Fibroblast of skin of back (primary cell): ENCODE results near the gene SKAP1.

Source experiments
- DNase-seq: peaks from one replicate; pipeline ENCODE4 v3.0.0-alpha.2; 2013

The SKAP1 gene

DNA sequence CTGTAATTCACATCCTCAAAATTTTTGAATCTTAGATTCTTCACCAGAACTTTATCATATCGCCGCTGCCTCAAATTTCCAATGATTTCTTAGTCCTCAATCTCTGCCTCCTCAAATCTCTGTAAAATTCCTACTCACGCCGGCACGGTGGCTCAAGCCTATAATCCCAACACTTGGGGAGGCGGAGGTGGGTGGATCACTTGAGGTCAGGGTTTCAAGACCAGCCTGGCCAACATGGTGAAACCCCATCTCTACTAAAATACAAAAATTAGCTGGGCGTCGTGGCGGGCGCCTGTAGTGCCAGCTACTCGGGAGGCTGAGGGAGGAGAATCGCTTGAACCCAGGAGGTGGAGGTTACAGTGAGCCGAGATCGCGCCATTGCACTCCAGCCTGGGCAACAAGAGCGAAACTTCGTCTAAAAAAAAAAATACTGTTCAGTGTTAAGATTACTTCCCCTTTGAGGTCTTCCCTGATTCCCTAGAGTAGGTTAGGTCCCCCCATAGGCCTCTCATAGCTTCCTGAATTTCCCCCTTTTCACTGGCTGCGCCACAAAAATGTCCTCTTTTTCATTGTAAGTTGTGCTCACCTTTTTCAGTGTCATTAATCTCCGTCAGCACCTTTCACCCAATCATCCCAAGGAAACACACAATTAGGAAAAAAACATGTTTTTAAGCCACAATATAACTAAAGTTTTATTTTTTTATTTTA is 327.8 kb downstream of the SKAP1 start:
- no peak for DNase-seq

DNA sequence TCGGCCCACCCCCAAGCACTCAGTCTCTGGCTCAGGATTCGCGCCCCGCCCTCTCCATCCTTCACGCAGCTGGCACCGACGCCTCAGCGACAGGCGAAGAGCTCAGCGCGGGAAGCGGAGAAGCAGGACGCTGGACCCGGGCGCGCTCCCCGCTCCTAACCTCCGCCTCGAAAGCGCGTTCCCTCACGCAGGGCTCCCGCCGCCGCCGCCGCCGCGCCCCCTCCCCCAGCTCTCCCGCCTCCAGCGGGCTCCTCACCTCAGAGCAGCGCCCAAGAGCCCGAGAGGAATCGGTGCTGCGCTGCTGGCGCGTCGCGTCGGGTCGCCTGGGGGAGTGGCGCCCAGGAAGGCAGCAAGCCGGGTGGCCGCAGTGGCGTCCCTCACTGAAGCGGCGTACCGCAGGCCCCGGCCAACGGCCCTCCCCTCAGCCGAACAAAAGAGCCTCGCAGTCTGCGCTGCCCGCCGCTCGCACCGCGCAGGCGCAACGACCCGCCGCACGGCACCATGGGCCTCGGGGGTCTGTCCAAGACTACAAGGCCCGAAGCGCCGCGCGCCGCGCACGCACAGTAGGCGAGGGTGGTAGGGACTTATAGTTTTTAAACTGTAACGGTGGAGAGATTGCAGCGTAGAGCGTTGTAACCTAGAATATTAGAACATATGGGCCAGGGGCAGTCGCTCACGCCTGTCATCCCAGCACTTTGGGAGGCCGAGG is 328.8 kb downstream of the SKAP1 start, which contains the start of gene CBX1:
TSS of gene CBX1 (minus strand) at position 467 of the 709 bp plus-strand sequence. CDS start 24,474 bp downstream, outside the sequence.
- peak; percentile 95 for DNase-seq

DNA sequence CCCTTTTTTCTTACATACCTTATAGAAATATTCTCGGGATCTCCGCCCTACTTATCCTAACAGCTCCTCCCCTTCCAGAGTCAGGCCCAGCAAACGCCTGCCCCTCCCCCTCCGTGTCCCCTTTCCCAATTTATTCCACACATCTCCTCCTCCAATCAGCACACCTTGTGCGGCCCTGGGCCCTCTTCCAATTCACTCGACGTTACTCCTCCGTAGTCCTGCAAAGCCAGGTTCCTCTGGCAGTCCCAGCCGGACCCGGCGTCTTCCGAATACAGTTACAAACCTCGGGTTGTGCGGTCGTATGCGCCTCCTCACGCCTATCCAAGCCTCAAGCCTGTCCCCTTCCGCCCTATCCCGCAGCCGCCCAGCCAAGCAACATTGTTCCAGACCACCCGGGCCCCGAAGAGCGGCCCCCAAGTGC is 329.4 kb downstream of the SKAP1 start:
- DNase-seq, result peak; percentile 68

DNA sequence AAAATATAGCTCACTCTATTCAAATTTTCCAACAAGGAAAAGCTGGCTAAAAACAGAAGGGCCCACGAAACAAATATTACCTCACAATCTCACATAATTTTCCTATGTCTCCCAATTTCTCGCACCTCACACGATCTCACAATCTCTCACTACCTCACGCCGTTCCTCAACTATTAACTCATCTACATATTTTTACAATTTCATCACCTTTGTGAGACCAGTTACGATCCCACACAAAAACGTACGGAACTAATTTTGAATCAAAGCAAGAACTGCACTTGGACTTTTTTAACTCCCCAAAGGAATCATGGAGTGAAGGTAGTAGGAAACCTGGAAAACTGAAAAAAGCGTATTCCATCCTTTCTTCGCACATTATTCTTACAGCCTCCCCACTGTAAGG is 329.9 kb downstream of the SKAP1 start:
- DNase-seq, result peak; percentile 76

DNA sequence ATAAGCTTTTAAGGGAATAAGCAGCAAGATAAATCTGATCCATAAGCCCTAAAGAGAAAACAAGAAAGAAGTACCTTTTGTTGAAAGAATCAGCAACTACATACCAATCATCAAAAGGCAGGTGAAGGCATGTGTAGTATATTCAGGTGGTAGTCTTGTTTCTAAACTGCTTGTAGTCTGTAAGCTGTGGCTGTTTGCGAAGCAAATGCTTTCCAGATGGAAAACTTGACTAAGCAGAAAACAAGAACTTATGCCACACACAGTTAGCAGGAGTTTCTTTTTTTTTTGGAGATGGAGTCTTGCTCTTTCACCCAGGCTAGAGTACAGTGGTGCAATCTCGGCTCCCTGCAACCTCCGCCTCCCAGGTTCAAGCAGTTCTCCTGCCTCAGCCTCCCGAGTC is 334.4 kb downstream of the SKAP1 start:
- DNase-seq, result no peak

DNA sequence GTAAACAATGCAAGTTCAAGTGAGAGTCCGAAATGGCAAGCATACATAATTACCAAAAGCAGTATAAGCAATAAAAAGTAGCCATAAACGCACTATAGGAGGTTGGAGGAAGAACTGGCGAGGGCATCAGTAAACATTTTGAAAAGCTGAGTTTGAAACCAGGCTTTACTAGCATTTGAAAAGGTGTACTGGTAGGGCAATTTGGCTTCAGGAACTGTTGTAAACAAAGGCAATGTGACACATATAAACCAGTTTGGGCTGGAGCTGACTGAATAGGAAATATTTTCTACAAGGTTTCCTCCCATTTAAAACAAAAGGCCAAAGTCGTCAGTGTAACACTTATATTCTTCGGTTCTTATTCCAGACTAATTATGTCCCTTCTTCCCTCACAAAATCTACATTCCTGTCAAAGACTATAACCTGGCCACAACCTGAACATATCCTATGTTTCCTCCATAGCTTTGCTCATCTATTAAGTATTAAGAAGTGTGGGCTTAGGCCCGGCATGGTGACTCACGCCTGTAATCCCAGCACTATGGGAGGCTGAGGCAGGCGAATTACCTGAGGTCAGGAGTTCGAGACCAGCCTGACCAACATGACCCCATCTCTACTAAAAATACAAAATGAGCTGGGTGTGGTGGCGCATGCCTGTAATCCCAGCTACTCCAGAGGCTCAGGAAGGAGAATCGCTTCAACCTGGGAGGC is 336.5 kb downstream of the SKAP1 start:
- DNase-seq, result no peak

DNA sequence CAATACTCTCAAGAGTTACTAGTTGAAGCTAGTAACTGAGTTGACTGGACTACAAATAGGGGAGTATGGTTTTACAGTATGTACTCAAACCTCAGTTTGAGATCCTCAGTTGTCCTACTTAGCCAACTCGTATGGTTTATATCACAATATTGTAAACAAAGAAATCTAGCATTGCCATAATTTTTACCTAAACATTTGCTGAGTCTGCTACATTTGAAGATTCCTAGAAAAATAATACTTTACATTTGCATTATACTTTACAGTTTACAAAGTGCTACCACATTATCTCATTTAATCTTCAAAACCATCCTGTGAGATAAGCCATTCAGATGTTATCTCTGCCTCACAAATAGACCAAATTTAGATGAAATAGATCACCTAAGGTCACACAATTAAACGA is 345.1 kb downstream of the SKAP1 start:
- no peak for DNase-seq
